ENCODE data around the gene IQGAP3. TPM values are rescaled to one million over a fixed set of nuclear protein-coding genes. Genes with fewer than 3 reads are reported as not detected.

IQGAP3 gene
- total and polyA plus RNA-seq, 2 of the 4 experiments (the other 2 are of a cell fraction), result 12.5 to 13.6 TPM

DNA sequence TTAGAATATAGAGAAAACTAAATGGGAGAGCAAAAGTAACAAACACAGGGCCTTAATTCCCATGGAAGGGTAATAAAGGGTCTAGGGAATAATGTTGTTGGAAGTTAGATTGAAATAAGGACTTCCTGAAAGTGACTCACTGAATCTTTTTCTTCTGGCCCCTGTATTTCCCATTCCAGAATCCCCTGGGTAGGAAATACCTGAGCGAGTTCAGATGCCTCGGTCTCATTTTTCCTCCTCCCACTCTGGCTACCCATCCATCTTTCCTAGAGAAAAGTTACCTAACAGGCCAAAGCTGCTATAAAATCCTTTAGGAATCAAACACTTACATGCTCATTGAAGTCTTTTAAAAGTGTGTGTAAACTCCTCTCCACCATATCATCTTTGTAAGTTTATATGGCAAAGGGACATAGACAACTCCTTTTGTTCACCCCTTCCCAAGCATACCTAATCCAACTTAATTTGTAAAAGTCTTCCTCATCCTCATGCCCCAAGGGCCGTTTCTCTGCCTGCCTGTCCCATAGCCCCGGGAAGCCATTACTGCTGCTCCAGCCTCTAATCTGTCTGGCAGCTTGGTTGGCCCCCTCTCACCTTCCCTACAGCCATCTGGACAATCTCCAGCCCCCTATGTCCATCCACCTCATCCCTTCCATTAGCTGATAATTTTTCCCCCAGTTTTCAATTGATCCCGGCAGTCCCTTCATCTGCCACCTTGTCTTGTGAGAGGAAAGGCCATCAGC is 68.5 kb downstream of the IQGAP3 start (continued):
- no peak for TF ChIP-seq MAFK (IDR thresholded peaks at IDR 0.05; ENCODE audit: low read depth, low read length)
- TF ChIP-seq RAD21 (IDR thresholded peaks at IDR 0.05; ENCODE audit: low read length), result no peak

DNA sequence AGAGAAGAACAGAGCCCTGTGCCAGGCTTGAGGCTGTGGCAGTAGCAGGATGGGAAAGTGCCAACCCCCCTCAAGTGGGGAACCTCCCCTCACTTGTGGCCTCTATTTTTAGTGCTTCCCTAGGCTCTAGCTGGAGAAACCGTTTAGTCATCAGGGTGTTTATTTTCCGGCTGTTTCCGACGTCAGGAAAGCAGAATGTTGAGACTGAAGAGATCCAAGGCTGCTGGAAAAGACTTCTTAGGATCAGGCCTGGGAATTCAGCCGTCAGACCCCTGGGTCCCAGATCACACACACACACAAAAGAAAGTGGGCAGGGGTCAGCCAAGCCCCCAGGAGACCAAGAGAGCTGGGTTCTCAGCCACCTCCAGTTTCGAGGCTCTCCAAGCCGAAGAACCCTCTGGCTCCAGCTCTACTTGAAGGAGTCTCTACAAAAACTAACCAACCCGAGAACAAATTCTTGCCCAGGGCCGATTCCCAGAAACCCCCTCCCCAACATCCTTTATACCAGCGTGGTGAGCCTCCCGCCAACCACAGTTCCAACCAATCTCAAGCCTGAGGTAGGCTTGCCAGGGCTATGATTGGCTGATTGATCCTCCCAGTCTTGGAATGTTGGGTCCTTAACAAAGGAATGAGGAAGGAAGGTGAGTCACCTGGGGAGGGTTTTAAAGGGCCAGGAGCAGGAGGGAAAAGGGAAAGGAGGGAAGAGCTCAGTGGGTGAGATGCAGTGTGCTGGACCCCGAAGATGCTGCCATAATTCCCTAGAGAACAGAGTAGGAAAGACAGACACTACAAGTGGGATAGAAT is 69.3 kb downstream of the IQGAP3 start:
- Histone ChIP-seq H3K56ac (ENCODE audit: extremely low read depth, insufficient read depth, low read length) (peak overlapping the region; percentile 97), H3K9ac (ENCODE audit: low read depth, low read length) (peak overlapping the region; percentile 75), H3K23ac (ENCODE audit: low read depth, low read length) (peak overlapping the region; percentile 98), H4K20me1 (ENCODE audit: insufficient read depth, low read length) (peaks cover 24% of the 10 kb centered on the region), H3K36me3 (ENCODE audit: control insufficient read depth, insufficient read depth, low read length) (no peaks in the 10 kb centered on the region), H3K9me3 (ENCODE audit: control insufficient read depth, insufficient read depth, low read length) (no peaks in the 10 kb centered on the region), H2BK20ac (ENCODE audit: low read depth, low read length) (peak overlapping the region; percentile 100), H2BK120ac (ENCODE audit: low read depth, low read length) (peak overlapping the region; percentile 100), H3K4me2 (ENCODE audit: low read depth, low read length) (peak overlapping the region; percentile 78), H3K4me1 (ENCODE audit: control insufficient read depth, insufficient read depth, low read length) (peaks cover 35% of the 10 kb centered on the region), H4K8ac (ENCODE audit: low read depth in 2 of 2, low read length in 2 of 2) (peak overlapping the region; percentile 91 to 99), H3K4me3 (ENCODE audit: insufficient read depth, low read depth, low read length) (peak overlapping the region; percentile 7; the same call in 1 of the 2 replicates), H4K5ac (ENCODE audit: low read depth, low read length) (peak overlapping the region; percentile 85), H3K4ac (ENCODE audit: low read depth, low read length) (peak overlapping the region; percentile 100), H2AFZ (replicated peaks; ENCODE audit: low read length, poor library complexity) (peak overlapping the region; percentile 79), H2AK9ac (replicated peaks; ENCODE audit: low read depth, low read length, poor library complexity) (peak overlapping the region; percentile 99), H4K91ac (ENCODE audit: insufficient read depth, low read depth, low read length) (peak overlapping the region; percentile 100), H3K27ac (ENCODE audit: insufficient read depth, low read length) (peak overlapping the region; percentile 92), H3K18ac (ENCODE audit: low read depth, low read length) (peak overlapping the region; percentile 91), H2BK15ac (ENCODE audit: low read depth, low read length) (peak overlapping the region; percentile 100), H2AK5ac (ENCODE audit: low read depth, low read length) (peak overlapping the region; percentile 100), H3K14ac (replicated peaks; ENCODE audit: low read depth, low read length) (peak overlapping the region; percentile 98), H2BK5ac (ENCODE audit: low read depth, low read length, poor library complexity, severe bottlenecking) (peak overlapping the region; percentile 100), H3K27me3 (ENCODE audit: control insufficient read depth, insufficient read depth, low read length) (no peaks in the 10 kb centered on the region), H3K9me1 (ENCODE audit: insufficient read depth, low read length) (peaks cover 30% of the 10 kb centered on the region), H3K79me1 (ENCODE audit: low read depth in 1 of 2, low read length in 2 of 2) (peaks cover 9 to 50% of the 10 kb centered on the region in 2 experiments; a peak in 3 of 4 replicates)
- CTCF ChIA-PET, result interaction anchor here (2.0 kb wide), 1 partner anchor 117 kb away, joined by 6 read pairs; no protein-coding TSS in a partner anchor
- no TSS peak for BruUV-seq (replicated peaks)
- intact Hi-C loops (cut with micrococcal nuclease) (loop anchor here (10.0 kb wide), 1 partner anchor 222 kb away; the partner anchor contains the start of genes ISG20L2 and METTL25B), dilution Hi-C loops (cut with HindIII; ENCODE audit: low sequenced_read_pairs, unreplicated experiment) (no loop called here), in situ Hi-C loops (cut with MboI; ENCODE audit: low sequenced_read_pairs) (no loop called here)
- DNase-seq (peak; percentile 98), ATAC-seq (ENCODE audit: low read depth) (peak; percentile 12)
- POLR2A ChIA-PET (ENCODE audit: unreplicated experiment), result interaction anchor here (0.6 kb wide), 1 partner anchor 53 kb away, joined by 3 read pairs; no protein-coding TSS in a partner anchor
- 20% methylated on average over 5 of the region's 12 CpGs; no CpG with 5 or more reads in 1 of the 2 experiments for WGBS, 2 experiments (ENCODE audit: extremely low coverage in 2 of 2, insufficient read length in 1 of 2)
- TF ChIP-seq NFE2L2 (IDR thresholded peaks at IDR 0.05; ENCODE audit: low read depth, low read length) (peak; percentile 59; the same call in 1 of the 2 replicates), CHD1 (IDR thresholded peaks at IDR 0.05; ENCODE audit: low read depth, low read length) (peak; percentile 78; the same call in 1 of the 2 replicates), SMC3 (IDR thresholded peaks at IDR 0.05; ENCODE audit: low read depth, low read length) (no peak; the same call in 1 of the 2 replicates), POLR2A (IDR thresholded peaks at IDR 0.05; ENCODE audit: low read depth, low read length) (peak; percentile 80), MXI1 (IDR thresholded peaks at IDR 0.05; ENCODE audit: borderline replicate concordance, low read depth, low read length) (0 out of 2 replicates have a peak, but pooled peaks have one; percentile 7), RFX5 (IDR thresholded peaks at IDR 0.05; ENCODE audit: low read depth, low read length) (no peak), BHLHE40 (IDR thresholded peaks at IDR 0.05; ENCODE audit: low read depth, low read length) (peak; percentile 40; the same call in 1 of the 2 replicates), MAFK (IDR thresholded peaks at IDR 0.05; ENCODE audit: low read depth, low read length) (peak; percentile 37; the same call in 1 of the 2 replicates), RAD21 (IDR thresholded peaks at IDR 0.05; ENCODE audit: low read length) (peak; percentile 34)
- TF ChIP-seq, protein P1, sequence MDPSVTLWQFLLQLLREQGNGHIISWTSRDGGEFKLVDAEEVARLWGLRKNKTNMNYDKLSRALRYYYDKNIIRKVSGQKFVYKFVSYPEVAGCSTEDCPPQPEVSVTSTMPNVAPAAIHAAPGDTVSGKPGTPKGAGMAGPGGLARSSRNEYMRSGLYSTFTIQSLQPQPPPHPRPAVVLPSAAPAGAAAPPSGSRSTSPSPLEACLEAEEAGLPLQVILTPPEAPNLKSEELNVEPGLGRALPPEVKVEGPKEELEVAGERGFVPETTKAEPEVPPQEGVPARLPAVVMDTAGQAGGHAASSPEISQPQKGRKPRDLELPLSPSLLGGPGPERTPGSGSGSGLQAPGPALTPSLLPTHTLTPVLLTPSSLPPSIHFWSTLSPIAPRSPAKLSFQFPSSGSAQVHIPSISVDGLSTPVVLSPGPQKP (IDR thresholded peaks at IDR 0.05; ENCODE audit: borderline replicate concordance, low read depth, low read length), result no peak
- TF ChIP-seq, protein P2, sequence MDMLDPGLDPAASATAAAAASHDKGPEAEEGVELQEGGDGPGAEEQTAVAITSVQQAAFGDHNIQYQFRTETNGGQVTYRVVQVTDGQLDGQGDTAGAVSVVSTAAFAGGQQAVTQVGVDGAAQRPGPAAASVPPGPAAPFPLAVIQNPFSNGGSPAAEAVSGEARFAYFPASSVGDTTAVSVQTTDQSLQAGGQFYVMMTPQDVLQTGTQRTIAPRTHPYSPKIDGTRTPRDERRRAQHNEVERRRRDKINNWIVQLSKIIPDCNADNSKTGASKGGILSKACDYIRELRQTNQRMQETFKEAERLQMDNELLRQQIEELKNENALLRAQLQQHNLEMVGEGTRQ (IDR thresholded peaks at IDR 0.05; ENCODE audit: low read depth, low read length), result no peak
